Parathyroid adenoma (tissue), 2 donors: ENCODE results near the gene GLB1L.

Experiments used
- H2AFZ ChIP-seq: fragments of 300-600 bp; sonication (generic); one replicate; pipeline ENCODE4 v1.7.0; 2017; ENCODE audit warnings: antibody characterized with exemption, mild to moderate bottlenecking
- H3K27ac ChIP-seq: fragments of 300-600 bp; sonication (generic); one replicate; pipeline ENCODE4 v1.7.0; 2017
- H3K27me3 ChIP-seq: fragments of 300-600 bp; sonication (generic); one replicate; pipeline ENCODE4 v1.7.0; 2017; ENCODE audit warnings: low read length; ENCODE audit not compliant: control insufficient read depth, insufficient read depth
- H3K36me3 ChIP-seq: fragments of 300-600 bp; sonication (generic); one replicate; pipeline ENCODE4 v1.7.0; 2017; ENCODE audit warnings: low read length; ENCODE audit not compliant: control insufficient read depth, insufficient read depth
- H3K4me1 ChIP-seq: fragments of 300-600 bp; sonication (generic); one replicate; pipeline ENCODE4 v1.7.0; 2017; ENCODE audit warnings: control low read depth
- H3K4me2 ChIP-seq: fragments of 300-600 bp; sonication (generic); one replicate; pipeline ENCODE4 v1.7.0; 2017; ENCODE audit warnings: low read length
- H3K4me3 ChIP-seq: fragments of 300-600 bp; sonication (generic); one replicate; pipeline ENCODE4 v1.7.0; 2017; ENCODE audit warnings: low read depth, low read length
- H3K79me2 ChIP-seq: fragments of 300-600 bp; sonication (generic); one replicate; pipeline ENCODE4 v1.7.0; 2017; ENCODE audit warnings: control low read depth
- H3K9ac ChIP-seq: fragments of 300-600 bp; sonication (generic); one replicate; pipeline ENCODE4 v1.7.0; 2017; ENCODE audit warnings: mild to moderate bottlenecking
- H3K9me3 ChIP-seq: fragments of 300-600 bp; sonication (generic); one replicate; pipeline ENCODE4 v1.7.0; 2017; ENCODE audit warnings: low read length; ENCODE audit not compliant: control insufficient read depth
- CTCF ChIP-seq: fragments of 300-600 bp; sonication (generic); IDR thresholded peaks from one replicate; pipeline ENCODE4 v1.7.0; 2017; ENCODE audit warnings: antibody characterized with exemption, mild to moderate bottlenecking
- donor health status: primary hyperparathyroidism.

Gene GLB1L

GRCh38 chr2:219223831-219224610 lies 21.2 kb downstream of the GLB1L start:
- Histone ChIP-seq H3K4me3 (no peak overlapping the region), H3K36me3 (no peaks in the 10 kb centered on the region)

DNA sequence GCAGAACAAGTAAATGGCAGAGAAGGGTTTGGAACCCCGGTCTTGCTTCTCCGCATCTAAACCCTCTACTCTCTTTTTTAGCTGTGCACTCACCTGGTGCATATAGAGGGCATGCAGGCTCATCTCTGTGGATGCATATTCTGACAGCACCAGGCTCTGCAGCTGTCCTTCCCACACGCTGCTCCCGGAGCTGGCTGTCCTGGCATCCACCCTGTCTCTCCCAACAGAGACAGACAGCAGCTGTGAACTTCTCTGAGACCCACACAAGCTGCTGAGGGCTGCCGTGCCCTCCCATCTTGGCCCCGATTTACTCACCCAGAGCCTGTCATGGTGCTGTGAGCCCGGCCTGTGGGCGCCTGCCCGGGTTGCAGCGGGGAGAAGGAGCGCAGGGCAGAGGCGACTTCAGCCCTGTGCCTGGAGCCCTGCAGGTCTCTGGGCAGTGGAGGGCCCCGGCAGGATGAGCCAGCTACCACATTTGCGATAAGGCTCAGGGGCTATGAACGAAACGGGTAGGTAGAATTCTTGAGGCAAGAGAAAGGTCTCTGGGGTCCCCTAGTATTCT lies 23.2 kb downstream of the GLB1L start:
- H2AFZ ChIP-seq = no peak overlapping the region
- H3K27me3 ChIP-seq = no peaks in the 10 kb centered on the region
- no peak overlapping the region for H3K9ac ChIP-seq
- TF ChIP-seq CTCF = no peak
- H3K79me2 ChIP-seq = no peaks in the 10 kb centered on the region
- no peak overlapping the region for H3K4me3 ChIP-seq
- H3K9me3 ChIP-seq = no peaks in the 10 kb centered on the region
- no peak overlapping the region for H3K4me2 ChIP-seq
- H3K36me3 ChIP-seq = no peaks in the 10 kb centered on the region
- peaks cover 12% of the 10 kb centered on the region for H3K4me1 ChIP-seq
- no peak overlapping the region for H3K27ac ChIP-seq

More at GRCh38 chr2:219223831-219224610, 21.2 kb downstream of the GLB1L start:
- H2AFZ ChIP-seq = no peak overlapping the region
- peaks cover 13% of the 10 kb centered on the region for H3K79me2 ChIP-seq
- no peaks in the 10 kb centered on the region for H3K9me3 ChIP-seq
- no peaks in the 10 kb centered on the region for H3K27me3 ChIP-seq
- H3K4me1 ChIP-seq = peaks cover 8% of the 10 kb centered on the region
- no peak overlapping the region for H3K9ac ChIP-seq
- no peak overlapping the region for H3K4me2 ChIP-seq
- no peak for TF ChIP-seq CTCF
- no peak overlapping the region for H3K27ac ChIP-seq

- H2AFZ ChIP-seq = no peak overlapping the region
- no peak overlapping the region for H3K27ac ChIP-seq
These were observed 24.4 kb downstream of the GLB1L start for GRCh38 chr2:219220652-219221402.

GRCh38 chr2:219219784-219220532 lies 25.3 kb downstream of the GLB1L start:
- Histone ChIP-seq H3K79me2 (no peaks in the 10 kb centered on the region), H3K36me3 (no peaks in the 10 kb centered on the region), H3K9ac (no peak overlapping the region), H3K27ac (no peak overlapping the region), H3K4me1 (peaks cover 12% of the 10 kb centered on the region), H3K27me3 (no peaks in the 10 kb centered on the region), H3K9me3 (no peaks in the 10 kb centered on the region), H2AFZ (no peak overlapping the region), H3K4me3 (no peak overlapping the region), H3K4me2 (no peak overlapping the region)
- TF ChIP-seq CTCF = no peak

More at GRCh38 chr2:219220652-219221402, 24.4 kb downstream of the GLB1L start:
- no peak overlapping the region for H3K4me3 ChIP-seq
- H3K9me3 ChIP-seq = no peaks in the 10 kb centered on the region
- no peaks in the 10 kb centered on the region for H3K36me3 ChIP-seq
- no peak for TF ChIP-seq CTCF
- H3K4me1 ChIP-seq = peaks cover 12% of the 10 kb centered on the region
- no peak overlapping the region for H3K4me2 ChIP-seq
- H3K9ac ChIP-seq = no peak overlapping the region
- H3K79me2 ChIP-seq = no peaks in the 10 kb centered on the region
- no peaks in the 10 kb centered on the region for H3K27me3 ChIP-seq
